ENCODE measurements around the gene ST8SIA1.

ST8SIA1 gene

GRCh38 chr12:22284871-22285270 lies 49.6 kb downstream of the ST8SIA1 start:
- DNase-seq (ENCODE audit: low read depth) = peak; percentile 34
- no peak for TF ChIP-seq CTCF (conservative IDR thresholded peaks at IDR 0.05; ENCODE audit: low read depth, low read length)
- no peak overlapping the region for H3K4me3 ChIP-seq (ENCODE audit: low read depth, low read length)

GRCh38 chr12:22283508-22283907 lies 51.0 kb downstream of the ST8SIA1 start:
- no peak for DNase-seq (ENCODE audit: low read depth)
- TF ChIP-seq CTCF (conservative IDR thresholded peaks at IDR 0.05; ENCODE audit: low read depth, low read length) = no peak

GRCh38 chr12:22283006-22283506 lies 51.5 kb downstream of the ST8SIA1 start:
- TF ChIP-seq CTCF (conservative IDR thresholded peaks at IDR 0.05; ENCODE audit: low read depth, low read length) = no peak
- DNase-seq (ENCODE audit: low read depth) = peak; percentile 72
- no peak overlapping the region for H3K4me3 ChIP-seq (ENCODE audit: low read depth, low read length)

More at GRCh38 chr12:22283508-22283907, 51.0 kb downstream of the ST8SIA1 start:
- no peak overlapping the region for H3K4me3 ChIP-seq (ENCODE audit: low read depth, low read length)

- DNase-seq (ENCODE audit: low read depth) = peak; percentile 50
- H3K4me3 ChIP-seq (ENCODE audit: low read depth, low read length) = no peak overlapping the region
- TF ChIP-seq CTCF (conservative IDR thresholded peaks at IDR 0.05; ENCODE audit: low read depth, low read length) = no peak
Measured at GRCh38 chr12:22282283-22282682, 52.2 kb downstream of the ST8SIA1 start.

GRCh38 chr12:22276867-22277266 lies 57.6 kb downstream of the ST8SIA1 start:
- no peak overlapping the region for H3K4me3 ChIP-seq (ENCODE audit: low read depth, low read length)
- DNase-seq (ENCODE audit: low read depth) = no peak
- no peak for TF ChIP-seq CTCF (conservative IDR thresholded peaks at IDR 0.05; ENCODE audit: low read depth, low read length)

GRCh38 chr12:22276313-22276712 lies 58.2 kb downstream of the ST8SIA1 start:
- H3K4me3 ChIP-seq (ENCODE audit: low read depth, low read length) = no peak overlapping the region
- TF ChIP-seq CTCF (conservative IDR thresholded peaks at IDR 0.05; ENCODE audit: low read depth, low read length) = no peak
- no peak for DNase-seq (ENCODE audit: low read depth)

- no peak for TF ChIP-seq CTCF (conservative IDR thresholded peaks at IDR 0.05; ENCODE audit: low read depth, low read length)
- peak; percentile 95 for DNase-seq (ENCODE audit: low read depth)
- no peak overlapping the region for H3K4me3 ChIP-seq (ENCODE audit: low read depth, low read length)
Measured at GRCh38 chr12:22275843-22276242, 58.7 kb downstream of the ST8SIA1 start.

Measured in choroid plexus epithelial cell (primary cell).